ENCODE measurements around the gene ZNF326.
"Not testable (repeated sequence)": the region's sequence is repeated elsewhere in the genome, so short reads cannot be mapped to it uniquely, and the experiment has no call there.

The ZNF326 gene

DNA sequence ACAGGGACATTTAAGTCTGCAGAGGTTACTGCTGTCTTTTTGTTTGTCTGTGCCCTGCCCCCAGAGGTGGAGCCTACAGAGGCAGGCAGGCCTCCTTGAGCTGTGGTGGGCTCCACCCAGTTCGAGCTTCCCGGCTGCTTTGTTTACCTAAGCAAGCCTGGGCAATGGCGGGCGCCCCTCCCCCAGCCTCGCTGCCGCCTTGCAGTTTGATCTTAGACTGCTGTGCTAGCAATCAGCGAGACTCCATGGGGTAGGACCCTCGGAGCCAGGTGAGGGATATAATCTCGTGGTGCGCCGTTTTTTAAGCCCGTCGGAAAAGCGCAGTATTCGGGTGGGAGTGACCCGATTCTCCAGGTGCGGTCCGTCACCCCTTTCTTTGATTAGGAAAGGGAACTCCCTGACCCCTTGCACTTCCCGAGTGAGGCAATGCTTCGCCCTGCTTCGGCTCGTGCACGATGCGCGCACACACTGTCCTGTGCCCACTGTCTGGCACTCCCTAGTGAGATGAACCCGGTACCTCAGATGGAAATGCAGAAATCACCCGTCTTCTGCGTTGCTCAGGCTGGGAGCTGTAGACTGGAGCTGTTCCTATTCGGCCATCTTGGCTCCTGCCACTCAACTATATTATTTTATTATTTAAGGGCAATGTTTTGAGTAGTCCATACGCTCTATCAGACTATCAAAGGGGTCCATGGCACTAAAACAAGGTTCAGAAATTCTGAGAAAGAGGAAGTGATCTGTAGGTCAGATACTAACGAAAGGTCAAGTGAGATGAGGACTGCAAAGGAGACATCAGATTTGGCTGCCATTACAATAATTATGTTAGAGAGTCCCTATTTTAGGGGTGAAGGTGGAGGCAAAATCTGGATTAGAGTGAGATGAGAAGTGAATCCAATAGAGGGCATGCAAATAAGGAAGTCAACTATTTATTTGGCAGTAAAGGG lies 68.1 kb downstream of the ZNF326 start:
- H3K9me3 ChIP-seq (ENCODE audit: insufficient read depth, low read depth, low read length); H3K27ac ChIP-seq (ENCODE audit: low read length); H3K4me1 ChIP-seq (ENCODE audit: insufficient read depth, low read length); H3K27me3 ChIP-seq (ENCODE audit: insufficient read depth, low read length); H3K9ac ChIP-seq (ENCODE audit: low read depth, low read length); H3K36me3 ChIP-seq (ENCODE audit: insufficient read depth, low read depth, low read length): not testable (repeated sequence)
- peak overlapping the region; percentile 35; the same call in 1 of the 2 replicates for H3K4me3 ChIP-seq (ENCODE audit: low read length)

DNA sequence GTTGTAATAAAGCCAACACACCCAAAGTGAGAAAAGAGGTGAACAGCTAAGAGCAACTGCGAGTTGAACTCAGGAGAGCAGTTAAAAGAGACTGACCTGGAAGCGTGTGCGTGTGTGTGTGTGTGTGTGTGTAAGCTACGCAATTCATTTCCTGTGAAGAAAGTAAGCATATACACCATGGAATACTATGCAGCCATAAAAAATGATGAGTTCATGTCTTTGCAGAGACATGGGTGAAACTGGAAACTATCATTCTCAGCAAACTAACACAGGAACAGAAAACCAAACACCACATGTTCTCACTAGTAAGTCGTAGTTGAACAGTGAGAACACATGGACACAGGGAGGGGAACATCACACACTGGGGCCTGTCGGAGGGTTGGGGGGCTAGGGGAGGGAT lies 69.2 kb downstream of the ZNF326 start:
- H3K27ac ChIP-seq (ENCODE audit: low read length); H3K36me3 ChIP-seq (ENCODE audit: insufficient read depth, low read depth, low read length); H3K9ac ChIP-seq (ENCODE audit: low read depth, low read length); H3K9me3 ChIP-seq (ENCODE audit: insufficient read depth, low read depth, low read length); H3K4me1 ChIP-seq (ENCODE audit: insufficient read depth, low read length); H3K4me3 ChIP-seq (ENCODE audit: low read length); H3K27me3 ChIP-seq (ENCODE audit: insufficient read depth, low read length): not testable (repeated sequence)

DNA sequence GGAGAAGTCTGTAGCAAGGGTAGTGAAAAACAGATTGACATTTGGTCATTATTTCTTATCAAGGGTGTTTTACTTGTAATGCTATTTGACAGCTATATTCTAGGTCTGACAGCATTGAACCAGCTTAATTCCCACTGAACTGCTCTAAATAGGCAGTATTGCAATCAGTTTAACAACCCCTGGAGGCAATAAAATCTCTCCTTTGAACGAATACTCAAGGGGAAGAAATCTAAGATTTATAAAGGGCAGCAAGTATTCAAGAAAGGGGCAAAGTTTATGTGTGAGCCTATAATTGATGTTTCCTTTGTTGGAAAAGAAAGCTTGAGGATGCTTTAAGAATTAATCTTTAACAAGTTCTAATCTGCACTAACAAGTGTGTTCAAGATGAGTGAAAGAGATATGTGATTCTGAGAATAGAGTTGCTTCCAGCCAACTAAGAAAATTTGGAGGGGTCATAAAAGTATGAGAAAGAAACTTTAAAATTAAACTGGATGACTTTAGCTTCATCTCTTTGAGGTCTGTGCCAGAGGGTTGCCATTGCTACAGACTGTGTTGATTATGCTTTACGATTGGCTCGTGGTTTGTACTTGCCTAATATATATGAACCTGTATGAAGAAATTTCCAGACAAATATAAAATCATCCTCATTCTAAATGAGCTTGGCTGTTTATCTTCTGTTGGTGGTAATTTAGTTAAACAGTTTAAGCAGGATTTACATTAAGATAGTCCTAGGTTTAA lies 72.5 kb downstream of the ZNF326 start:
- H3K9ac ChIP-seq (ENCODE audit: low read depth, low read length), result no peak overlapping the region
- no peaks in the 10 kb centered on the region for H3K27me3 ChIP-seq (ENCODE audit: insufficient read depth, low read length)
- H3K4me1 ChIP-seq (ENCODE audit: insufficient read depth, low read length), result peaks cover 8% of the 10 kb centered on the region; the same call in 1 of the 2 replicates
- H3K27ac ChIP-seq (ENCODE audit: low read length), result no peak overlapping the region
- H3K36me3 ChIP-seq (ENCODE audit: insufficient read depth, low read depth, low read length), result no peaks in the 10 kb centered on the region
- H3K9me3 ChIP-seq (ENCODE audit: insufficient read depth, low read depth, low read length), result peaks cover 9% of the 10 kb centered on the region
- H3K4me3 ChIP-seq (ENCODE audit: low read length), result no peak overlapping the region

- H3K9ac ChIP-seq (ENCODE audit: low read depth, low read length), result no peak overlapping the region
- peaks cover 5% of the 10 kb centered on the region; the same call in 1 of the 2 replicates for H3K9me3 ChIP-seq (ENCODE audit: insufficient read depth, low read depth, low read length)
- H3K4me3 ChIP-seq (ENCODE audit: low read length), result no peak overlapping the region
- H3K36me3 ChIP-seq (ENCODE audit: insufficient read depth, low read depth, low read length), result no peaks in the 10 kb centered on the region
- no peak overlapping the region for H3K27ac ChIP-seq (ENCODE audit: low read length)
- H3K4me1 ChIP-seq (ENCODE audit: insufficient read depth, low read length), result peaks cover 8% of the 10 kb centered on the region; the same call in 1 of the 2 replicates
- H3K27me3 ChIP-seq (ENCODE audit: insufficient read depth, low read length), result no peaks in the 10 kb centered on the region
Measured at GRCh38 chr1:90068611-90069280, 73.8 kb downstream of the ZNF326 start.

- H3K27me3 ChIP-seq (ENCODE audit: insufficient read depth, low read length), result no peaks in the 10 kb centered on the region
- H3K9me3 ChIP-seq (ENCODE audit: insufficient read depth, low read depth, low read length), result 0 out of 2 replicates have a peak, but pooled peaks cover 3% of the 10 kb centered on the region
- no peak overlapping the region for H3K9ac ChIP-seq (ENCODE audit: low read depth, low read length)
- H3K4me3 ChIP-seq (ENCODE audit: low read length), result no peak overlapping the region
- no peaks in the 10 kb centered on the region for H3K36me3 ChIP-seq (ENCODE audit: insufficient read depth, low read depth, low read length)
- no peak overlapping the region for H3K27ac ChIP-seq (ENCODE audit: low read length)
- no peaks in the 10 kb centered on the region for H3K4me1 ChIP-seq (ENCODE audit: insufficient read depth, low read length)
Measured at GRCh38 chr1:90074137-90074536, 79.2 kb downstream of the ZNF326 start.

DNA sequence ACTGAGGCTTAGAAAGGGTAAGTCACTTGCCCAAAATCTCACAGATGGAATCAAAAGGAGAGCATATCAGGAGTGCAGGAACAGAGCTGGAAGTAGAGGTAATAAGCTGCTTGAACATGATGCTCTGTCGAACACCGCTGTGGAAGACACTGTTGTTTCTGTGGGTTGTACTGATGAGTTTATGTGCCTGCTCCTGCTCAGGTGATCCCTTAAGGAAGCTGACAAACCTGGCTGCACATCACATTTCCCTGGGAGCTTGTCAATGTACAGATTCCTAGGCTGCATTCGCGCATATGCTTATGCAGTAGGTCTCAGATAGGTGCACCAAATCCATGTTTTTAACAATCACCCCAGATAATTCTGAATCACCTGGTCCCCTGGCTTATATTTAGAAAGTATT lies 79.7 kb downstream of the ZNF326 start:
- H3K4me1 ChIP-seq (ENCODE audit: insufficient read depth, low read length), result no peaks in the 10 kb centered on the region
- H3K9me3 ChIP-seq (ENCODE audit: insufficient read depth, low read depth, low read length), result 0 out of 2 replicates have a peak, but pooled peaks cover 3% of the 10 kb centered on the region
- H3K27ac ChIP-seq (ENCODE audit: low read length), result no peak overlapping the region
- H3K9ac ChIP-seq (ENCODE audit: low read depth, low read length), result no peak overlapping the region
- H3K27me3 ChIP-seq (ENCODE audit: insufficient read depth, low read length), result no peaks in the 10 kb centered on the region
- no peaks in the 10 kb centered on the region for H3K36me3 ChIP-seq (ENCODE audit: insufficient read depth, low read depth, low read length)
- H3K4me3 ChIP-seq (ENCODE audit: low read length), result no peak overlapping the region

- Histone ChIP-seq H3K9me3 (ENCODE audit: insufficient read depth, low read depth, low read length) (0 out of 2 replicates have a peak, but pooled peaks cover 3% of the 10 kb centered on the region), H3K36me3 (ENCODE audit: insufficient read depth, low read depth, low read length) (no peaks in the 10 kb centered on the region), H3K27me3 (ENCODE audit: insufficient read depth, low read length) (no peaks in the 10 kb centered on the region), H3K9ac (ENCODE audit: low read depth, low read length) (no peak overlapping the region), H3K27ac (ENCODE audit: low read length) (no peak overlapping the region), H3K4me1 (ENCODE audit: insufficient read depth, low read length) (no peaks in the 10 kb centered on the region), H3K4me3 (ENCODE audit: low read length) (no peak overlapping the region)
Measured at GRCh38 chr1:90074970-90075391, 80.1 kb downstream of the ZNF326 start.

GRCh38 chr1:90083995-90084394 lies 89.1 kb downstream of the ZNF326 start:
- Histone ChIP-seq H3K4me3 (ENCODE audit: low read length) (no peak overlapping the region), H3K27ac (ENCODE audit: low read length) (no peak overlapping the region), H3K27me3 (ENCODE audit: insufficient read depth, low read length) (no peaks in the 10 kb centered on the region)

More at GRCh38 chr1:90083995-90084394, 89.1 kb downstream of the ZNF326 start:
- Histone ChIP-seq H3K9ac (ENCODE audit: low read depth, low read length) (no peak overlapping the region), H3K4me1 (ENCODE audit: insufficient read depth, low read length) (no peaks in the 10 kb centered on the region), H3K36me3 (ENCODE audit: insufficient read depth, low read depth, low read length) (no peaks in the 10 kb centered on the region), H3K9me3 (ENCODE audit: insufficient read depth, low read depth, low read length) (no peaks in the 10 kb centered on the region)

All from iPS-20b (cell line).